ENCODE results near the gene ZNF576. TPM values are rescaled to one million over a fixed set of nuclear protein-coding genes. Genes with fewer than 3 reads are reported as not detected.

ZNF576 gene, protein sequence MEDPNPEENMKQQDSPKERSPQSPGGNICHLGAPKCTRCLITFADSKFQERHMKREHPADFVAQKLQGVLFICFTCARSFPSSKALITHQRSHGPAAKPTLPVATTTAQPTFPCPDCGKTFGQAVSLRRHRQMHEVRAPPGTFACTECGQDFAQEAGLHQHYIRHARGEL
- 7.9 and 8.8 TPM in 2 replicates for total RNA-seq

DNA sequence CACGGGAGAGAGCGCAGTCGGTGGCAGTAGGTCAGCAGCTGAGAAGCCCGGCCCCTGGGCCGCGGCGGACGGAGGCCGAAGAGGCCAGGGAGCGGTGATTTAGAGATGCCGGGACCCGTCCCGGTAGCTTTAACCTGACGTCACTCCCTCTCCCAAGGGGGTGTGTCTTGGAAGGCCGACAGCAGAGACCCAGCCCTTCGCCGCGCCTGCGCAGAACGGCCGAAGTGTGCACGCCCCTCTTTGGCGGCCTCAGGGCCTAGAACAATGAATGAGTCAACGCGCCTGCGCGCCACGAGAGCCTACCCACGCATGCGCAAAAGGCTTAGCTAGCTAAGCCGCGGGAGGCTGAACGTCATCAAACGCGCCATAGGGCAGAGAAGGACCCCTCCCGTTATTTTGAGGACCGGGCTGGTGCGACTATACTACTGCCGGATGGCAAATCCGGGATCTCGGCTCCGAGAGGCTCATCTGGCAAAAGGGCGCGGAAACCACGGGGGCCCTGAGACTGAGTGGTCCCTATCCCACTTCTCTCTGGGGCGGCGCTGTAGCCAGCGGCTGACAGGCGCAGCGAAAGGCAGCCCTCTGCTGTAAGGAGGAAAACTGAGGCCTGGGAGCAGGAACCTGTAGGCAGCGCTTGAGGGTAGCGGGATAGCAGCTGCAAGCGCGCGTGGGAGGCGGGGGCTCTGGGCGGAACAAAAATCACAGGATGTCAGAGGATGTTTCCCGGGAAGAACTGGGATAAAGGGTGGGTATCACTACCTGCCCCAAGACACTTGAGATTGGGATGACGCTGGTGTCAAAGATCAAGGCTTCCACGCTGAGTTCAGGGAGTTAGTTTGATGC is at the start of gene ZNF576, which contains the start of gene IRGQ:
TSS of gene ZNF576 (plus strand) at position 597 of the 843 bp plus-strand sequence. CDS start 514 bp downstream, outside the sequence.
TSS of gene IRGQ (minus strand) at position 136 of the 843 bp plus-strand sequence. CDS start 796 bp downstream, outside the sequence.

DNA sequence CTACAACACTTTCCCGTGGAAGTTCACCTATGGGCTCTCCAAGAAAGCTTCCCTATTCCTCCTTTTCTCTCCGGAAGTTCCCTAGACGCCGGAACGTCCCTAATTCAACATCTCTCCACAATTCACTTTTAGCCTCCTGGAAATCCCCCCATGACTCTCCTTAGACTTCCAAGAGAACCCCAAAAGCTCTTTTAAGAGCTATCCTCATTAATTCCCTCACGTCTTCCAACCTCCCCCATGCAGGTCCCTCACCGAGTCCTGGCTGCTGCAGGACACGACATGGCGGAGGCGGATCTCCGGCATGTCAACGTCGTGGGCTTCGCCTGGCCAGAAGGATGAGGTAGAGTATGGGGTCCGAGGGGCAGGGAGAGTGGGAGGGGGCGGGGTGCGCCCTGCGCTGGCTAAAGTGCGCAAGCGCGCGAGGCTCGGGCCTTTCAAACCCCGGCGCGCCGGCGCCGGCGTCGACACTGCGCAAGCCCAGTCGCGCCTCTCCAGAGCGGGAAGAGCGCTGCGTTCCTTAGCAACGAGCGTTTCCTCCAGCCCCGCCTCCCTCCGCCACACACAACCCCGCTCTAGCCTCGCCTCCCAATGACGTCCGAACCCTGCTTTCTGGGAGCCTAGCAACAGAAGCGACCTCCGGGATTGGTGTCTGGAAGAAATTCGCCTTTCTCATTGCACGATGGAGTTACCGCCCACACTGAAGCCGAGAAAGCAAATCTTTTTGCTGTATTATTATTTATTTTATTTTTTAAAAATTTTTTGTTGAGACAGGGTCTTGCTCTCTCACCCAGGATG is 21.0 kb upstream of the ZNF576 start, which contains the start of the genes PINLYP and XRCC1:
TSS of gene PINLYP (plus strand) at position 646 of the 795 bp plus-strand sequence. CDS start 1,391 bp downstream, outside the sequence.
TSS of gene XRCC1 (minus strand) at position 372 of the 795 bp plus-strand sequence. CDS start at position 303, 69 bp downstream.

DNA sequence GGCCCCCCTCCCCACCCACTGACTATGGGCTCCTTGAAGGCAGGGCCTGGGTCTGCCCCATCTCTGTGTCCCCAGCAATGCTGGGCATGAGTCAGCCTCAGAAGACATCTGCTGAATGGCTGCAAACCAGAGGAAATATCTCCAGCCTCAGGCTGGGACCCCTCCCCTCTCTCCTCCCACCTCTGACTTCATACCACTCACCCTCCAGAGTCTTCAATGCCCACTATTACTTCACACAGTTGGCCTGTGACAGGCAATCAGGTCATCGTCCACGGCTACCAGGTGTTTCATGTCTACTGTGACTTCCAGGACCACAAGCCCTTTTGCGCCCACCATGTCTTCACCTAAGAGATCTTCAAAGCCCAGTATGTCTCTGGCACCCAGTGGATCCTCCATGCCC is 15.4 kb downstream of the ZNF576 start, which contains the start of gene SRRM5:
TSS of gene SRRM5 (plus strand) at position 301 of the 400 bp plus-strand sequence. CDS start at position 335, 34 bp downstream.

DNA sequence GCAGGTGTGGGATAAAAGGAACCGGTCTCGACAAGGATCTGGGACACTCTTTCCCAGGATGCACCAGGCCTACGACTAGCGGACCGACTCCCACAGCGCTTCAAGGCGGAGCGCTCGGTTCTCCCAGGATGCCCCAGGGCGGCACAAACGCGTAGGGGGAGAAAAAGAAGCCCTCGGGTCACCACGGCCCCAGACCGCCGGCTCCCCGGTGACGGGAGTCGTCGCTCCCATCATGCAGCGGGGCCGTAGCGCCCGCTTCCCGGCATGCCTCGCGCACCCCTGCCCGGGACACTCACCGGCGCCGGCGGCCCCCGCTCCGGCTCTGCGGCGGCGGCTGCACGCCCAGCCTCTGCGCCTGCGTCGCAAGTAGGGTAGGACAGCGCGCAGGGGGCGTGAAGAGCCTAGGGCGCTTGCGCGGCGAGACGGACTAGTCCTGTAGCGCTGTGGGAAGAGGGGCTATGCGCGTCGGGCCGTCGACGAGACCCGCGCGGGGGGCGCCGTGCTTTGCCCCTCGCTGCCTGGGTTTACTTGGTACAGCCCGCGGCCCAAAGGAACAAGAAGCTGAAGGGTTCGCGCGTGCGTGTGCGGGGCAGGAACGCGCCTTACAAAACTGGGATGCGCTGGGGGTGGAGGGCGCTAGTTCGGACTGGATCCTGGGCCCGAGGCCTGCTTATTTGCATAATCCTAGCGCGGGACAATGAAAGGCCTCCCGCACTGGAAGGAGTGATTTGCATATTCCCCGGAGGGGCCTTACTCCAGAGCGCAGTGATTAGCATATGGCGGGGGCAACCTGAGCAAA is 23.1 kb downstream of the ZNF576 start, which contains the start of gene ZNF428:
TSS of gene ZNF428 (minus strand) at position 368 of the 799 bp plus-strand sequence. CDS start 5,325 bp downstream, outside the sequence.

DNA sequence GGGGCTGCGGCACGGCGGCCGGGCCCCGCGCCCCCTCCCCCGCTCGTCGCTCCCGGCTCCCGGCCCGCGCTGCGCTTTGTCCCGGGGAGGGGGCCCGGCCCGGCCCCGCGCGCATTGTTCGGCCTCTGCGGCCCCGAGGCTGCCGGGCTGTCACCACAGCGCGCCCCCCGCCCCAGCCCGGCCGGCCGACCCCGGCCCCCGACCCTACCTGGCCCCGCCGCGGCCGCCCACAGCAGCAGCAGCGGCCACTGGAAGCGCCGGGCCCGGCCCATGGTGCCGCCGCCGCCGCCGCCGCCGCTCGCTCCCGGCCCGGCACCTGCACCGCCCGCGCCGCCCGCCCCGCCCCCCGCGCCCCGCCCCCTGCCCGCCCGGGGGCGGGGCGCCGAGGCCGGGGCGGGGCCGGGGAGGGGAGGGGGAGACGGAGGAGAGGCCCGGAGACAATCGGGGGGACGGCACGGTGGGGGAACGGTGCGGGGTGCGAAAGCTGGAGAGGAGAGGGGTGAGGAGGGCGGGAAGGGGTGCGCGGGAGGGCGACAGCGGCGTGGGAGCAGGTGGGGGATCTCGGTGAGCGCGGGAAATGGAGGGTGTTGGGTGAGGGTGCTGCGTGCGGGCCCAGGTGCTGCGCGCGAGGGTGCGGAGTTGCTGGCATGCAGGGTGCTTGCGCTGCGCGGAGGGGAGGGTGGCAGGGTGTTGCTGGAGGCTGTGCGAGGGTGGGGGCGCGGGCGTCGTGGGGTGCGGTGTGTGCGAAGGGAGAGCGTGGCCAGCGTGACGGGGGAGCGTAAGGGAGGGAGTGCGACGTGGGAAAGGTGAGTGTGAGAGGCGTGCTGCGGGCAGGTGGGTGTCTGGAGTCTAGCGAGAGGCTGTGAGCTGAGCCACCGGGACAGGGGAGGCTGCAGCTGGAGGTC is 43.4 kb downstream of the ZNF576 start, which contains the start of gene CADM4:
TSS of gene CADM4 (minus strand) at position 332 of the 905 bp plus-strand sequence. CDS start at position 272, 60 bp downstream.

Other genes starting within 250 kb of the ZNF576 start
- gene CD177, start 242.9 kb upstream of the ZNF576 start, total RNA-seq, result not detected in 2 replicates
- not detected in 2 replicates for gene TEX101, start 181.7 kb upstream of the ZNF576 start, total RNA-seq
- gene LYPD3, start 131.0 kb upstream of the ZNF576 start, total RNA-seq, result 1.3 TPM in 1 of 2 replicates, not detected in the other
- 8.1 and 12.9 TPM in 2 replicates for gene PHLDB3, start 91.8 kb upstream of the ZNF576 start, total RNA-seq
- 60.9 and 78.2 TPM in 2 replicates for gene ETHE1, start 69.4 kb upstream of the ZNF576 start, total RNA-seq
- 0.43 and 0.58 TPM in 2 replicates for gene ZNF575, start 63.4 kb upstream of the ZNF576 start, total RNA-seq
- 17.9 and 20.3 TPM in 2 replicates for gene XRCC1, start 21.1 kb upstream of the ZNF576 start, total RNA-seq
- gene PINLYP, start 20.8 kb upstream of the ZNF576 start, total RNA-seq, result 0.58 and 1.8 TPM in 2 replicates
- 8.7 and 21.2 TPM in 2 replicates for gene IRGQ, start 461 bp upstream of the ZNF576 start, total RNA-seq
- gene SRRM5, start 15.5 kb downstream of the ZNF576 start, total RNA-seq, result 0.17 TPM in 1 of 2 replicates, not detected in the other
- gene ZNF428, start 23.0 kb downstream of the ZNF576 start, total RNA-seq, result 43.9 and 60.2 TPM in 2 replicates
- gene CADM4, start 43.3 kb downstream of the ZNF576 start, total RNA-seq, result 0.70 and 2.6 TPM in 2 replicates
- 42.1 and 58.0 TPM in 2 replicates for gene PLAUR, start 73.6 kb downstream of the ZNF576 start, total RNA-seq
- not detected in 2 replicates for gene IRGC, start 119.5 kb downstream of the ZNF576 start, total RNA-seq
- 9.4 and 12.8 TPM in 2 replicates for gene SMG9, start 158.4 kb downstream of the ZNF576 start, total RNA-seq
- not detected in 2 replicates for gene KCNN4, start 184.4 kb downstream of the ZNF576 start, total RNA-seq
- gene LYPD5, start 205.9 kb downstream of the ZNF576 start, total RNA-seq, result 0.82 and 0.94 TPM in 2 replicates
- gene ZNF283, start 230.7 kb downstream of the ZNF576 start, total RNA-seq, result 2.7 and 3.7 TPM in 2 replicates

Data from pericardium fibroblast (primary cell).